ENCODE results near the gene REV3L.
"Not testable (repeated sequence)": the region's sequence is repeated elsewhere in the genome, so short reads cannot be mapped to it uniquely, and the experiment has no call there.

Gene REV3L

DNA sequence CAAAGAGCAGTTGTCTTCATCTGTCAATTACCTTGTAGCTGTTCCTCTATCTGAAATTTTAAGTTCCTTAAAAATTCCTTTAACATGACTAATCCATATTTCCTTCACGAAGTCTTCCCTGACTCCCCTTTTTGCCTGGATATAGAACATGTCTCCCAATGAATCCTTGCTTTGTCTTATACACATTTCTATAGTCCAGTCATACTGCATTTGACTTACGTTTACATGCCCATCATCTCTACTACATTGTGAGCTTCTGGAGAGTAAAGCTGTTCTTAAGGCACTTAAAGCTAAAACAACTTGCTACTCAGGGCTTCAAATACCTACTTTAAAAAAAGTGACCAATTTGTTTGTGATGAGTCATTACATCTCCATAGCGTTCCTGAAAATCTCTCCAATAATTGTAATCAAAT is 4.9 kb downstream of the REV3L start:
- no peak for DNase-seq (ENCODE audit: extremely low read depth, low read depth)
- no peak overlapping the region for H3K4me3 ChIP-seq (replicated peaks; ENCODE audit: low read depth, low read length)
- TF ChIP-seq, protein P1, sequence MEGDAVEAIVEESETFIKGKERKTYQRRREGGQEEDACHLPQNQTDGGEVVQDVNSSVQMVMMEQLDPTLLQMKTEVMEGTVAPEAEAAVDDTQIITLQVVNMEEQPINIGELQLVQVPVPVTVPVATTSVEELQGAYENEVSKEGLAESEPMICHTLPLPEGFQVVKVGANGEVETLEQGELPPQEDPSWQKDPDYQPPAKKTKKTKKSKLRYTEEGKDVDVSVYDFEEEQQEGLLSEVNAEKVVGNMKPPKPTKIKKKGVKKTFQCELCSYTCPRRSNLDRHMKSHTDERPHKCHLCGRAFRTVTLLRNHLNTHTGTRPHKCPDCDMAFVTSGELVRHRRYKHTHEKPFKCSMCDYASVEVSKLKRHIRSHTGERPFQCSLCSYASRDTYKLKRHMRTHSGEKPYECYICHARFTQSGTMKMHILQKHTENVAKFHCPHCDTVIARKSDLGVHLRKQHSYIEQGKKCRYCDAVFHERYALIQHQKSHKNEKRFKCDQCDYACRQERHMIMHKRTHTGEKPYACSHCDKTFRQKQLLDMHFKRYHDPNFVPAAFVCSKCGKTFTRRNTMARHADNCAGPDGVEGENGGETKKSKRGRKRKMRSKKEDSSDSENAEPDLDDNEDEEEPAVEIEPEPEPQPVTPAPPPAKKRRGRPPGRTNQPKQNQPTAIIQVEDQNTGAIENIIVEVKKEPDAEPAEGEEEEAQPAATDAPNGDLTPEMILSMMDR (IDR thresholded peaks at IDR 0.05; ENCODE audit: low read depth, low read length, missing control alignments), result no peak

DNA sequence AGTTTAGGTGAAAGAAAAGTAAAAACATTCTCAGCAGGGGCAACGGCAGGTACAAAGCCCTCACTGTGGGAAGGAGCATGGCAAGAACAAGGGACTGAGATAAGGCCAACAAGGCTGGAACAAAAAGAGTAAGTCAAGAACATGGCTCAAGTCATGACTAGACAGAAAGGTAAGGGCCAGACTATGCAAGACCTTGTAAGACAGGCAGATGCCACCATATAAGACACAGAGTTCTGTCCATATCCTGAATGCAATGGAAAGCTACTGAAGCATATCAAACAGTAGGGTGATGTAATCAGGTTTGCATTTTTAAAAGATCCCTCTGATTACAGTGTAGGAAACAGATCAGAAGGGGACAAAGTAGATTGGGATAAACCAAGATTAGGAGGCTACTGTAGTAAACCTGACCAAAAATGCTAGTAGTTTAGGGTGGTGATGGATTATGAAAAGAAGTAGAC is 5.5 kb downstream of the REV3L start:
- H3K4me3 ChIP-seq (replicated peaks; ENCODE audit: low read depth, low read length), result no peak overlapping the region
- TF ChIP-seq, protein P1 (IDR thresholded peaks at IDR 0.05; ENCODE audit: low read depth, low read length, missing control alignments), result no peak
- no peak for DNase-seq (ENCODE audit: extremely low read depth, low read depth)

DNA sequence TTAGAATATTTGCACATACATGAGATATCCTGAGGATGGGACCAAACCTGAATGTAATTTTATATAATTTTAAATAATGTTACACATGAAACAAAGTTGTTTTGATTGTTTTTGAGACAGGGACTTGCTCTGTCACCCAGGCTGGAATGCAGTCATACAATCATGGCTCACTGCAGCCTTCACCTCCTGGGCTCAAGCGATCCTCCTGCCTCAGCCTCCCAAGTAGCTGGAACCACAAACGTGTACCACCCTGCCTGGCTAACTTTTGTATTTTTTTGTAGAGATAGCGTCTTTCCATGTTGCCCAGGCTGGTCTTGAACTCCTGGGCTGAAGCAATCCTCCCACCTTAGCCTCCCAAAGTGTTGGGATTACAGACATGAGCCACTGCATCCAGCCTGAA is 7.0 kb downstream of the REV3L start:
- DNase-seq (ENCODE audit: extremely low read depth, low read depth); H3K4me3 ChIP-seq (replicated peaks; ENCODE audit: low read depth, low read length): not testable (repeated sequence)

DNA sequence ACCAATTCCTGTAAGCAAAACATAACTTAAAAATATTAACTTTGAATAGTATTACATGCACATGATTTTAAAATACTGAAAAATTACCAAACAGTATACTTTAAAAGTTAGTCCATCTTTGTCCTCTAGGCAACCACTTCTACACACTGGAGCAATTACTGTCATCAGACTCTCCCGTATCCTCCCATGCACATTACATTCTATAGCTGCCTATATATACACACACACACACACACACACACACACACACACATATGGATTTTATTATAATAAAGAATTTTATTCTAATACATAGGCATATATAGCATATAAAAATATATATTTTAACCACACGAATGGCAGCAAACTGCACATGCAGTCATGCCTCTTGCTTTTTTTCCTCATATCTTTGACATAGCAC is 8.2 kb downstream of the REV3L start:
- no peak for DNase-seq (ENCODE audit: extremely low read depth, low read depth)
- no peak overlapping the region for H3K4me3 ChIP-seq (replicated peaks; ENCODE audit: low read depth, low read length)
- TF ChIP-seq, protein P1 (IDR thresholded peaks at IDR 0.05; ENCODE audit: low read depth, low read length, missing control alignments), result no peak

DNA sequence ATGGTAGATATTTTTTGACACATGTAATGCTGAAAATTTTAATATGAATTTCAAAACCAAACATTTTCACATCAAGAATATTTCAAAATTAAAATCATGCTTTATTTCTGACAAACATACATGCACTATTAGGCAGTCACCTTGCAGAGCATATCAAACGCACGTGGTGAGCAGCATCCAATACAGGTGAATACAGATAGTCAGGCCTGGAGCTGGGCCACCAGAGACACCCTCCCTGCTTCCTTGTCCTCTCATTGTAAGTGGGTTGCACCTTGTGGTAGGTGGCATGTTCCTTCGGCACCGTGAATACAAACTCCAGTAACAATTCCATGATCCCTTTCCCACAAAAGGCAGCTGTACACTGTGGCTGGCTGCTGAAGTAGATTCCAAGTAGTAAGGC is 8.9 kb downstream of the REV3L start:
- TF ChIP-seq, protein P1 (IDR thresholded peaks at IDR 0.05; ENCODE audit: low read depth, low read length, missing control alignments), result no peak
- DNase-seq (ENCODE audit: extremely low read depth, low read depth), result no peak
- no peak overlapping the region for H3K4me3 ChIP-seq (replicated peaks; ENCODE audit: low read depth, low read length)

DNA sequence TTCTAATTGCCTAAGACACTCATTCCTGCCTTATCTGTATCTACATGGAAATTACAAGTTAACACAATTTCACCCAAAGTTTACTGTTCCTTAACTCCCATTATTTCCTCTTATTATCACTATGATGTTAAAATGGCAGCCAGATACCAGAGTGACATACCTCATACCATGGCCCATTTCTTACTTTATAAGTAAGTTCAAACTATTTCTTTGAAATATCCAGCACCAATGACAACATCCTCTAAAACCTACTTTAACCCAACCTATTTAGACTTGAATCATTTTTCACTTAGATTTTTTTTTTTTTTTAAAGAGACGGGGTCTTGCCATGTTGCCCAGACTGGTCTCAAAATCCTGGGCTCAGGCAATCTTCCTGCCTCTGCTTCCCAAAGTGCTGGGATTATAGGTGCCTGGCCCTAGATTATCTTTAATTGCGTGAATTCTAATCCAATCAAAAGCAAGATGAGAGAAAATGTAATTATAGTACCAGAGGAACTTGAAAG is 10.0 kb downstream of the REV3L start:
- H3K4me3 ChIP-seq (replicated peaks; ENCODE audit: low read depth, low read length), result no peak overlapping the region
- DNase-seq (ENCODE audit: extremely low read depth, low read depth), result no peak
- TF ChIP-seq, protein P1 (IDR thresholded peaks at IDR 0.05; ENCODE audit: low read depth, low read length, missing control alignments), result no peak

DNA sequence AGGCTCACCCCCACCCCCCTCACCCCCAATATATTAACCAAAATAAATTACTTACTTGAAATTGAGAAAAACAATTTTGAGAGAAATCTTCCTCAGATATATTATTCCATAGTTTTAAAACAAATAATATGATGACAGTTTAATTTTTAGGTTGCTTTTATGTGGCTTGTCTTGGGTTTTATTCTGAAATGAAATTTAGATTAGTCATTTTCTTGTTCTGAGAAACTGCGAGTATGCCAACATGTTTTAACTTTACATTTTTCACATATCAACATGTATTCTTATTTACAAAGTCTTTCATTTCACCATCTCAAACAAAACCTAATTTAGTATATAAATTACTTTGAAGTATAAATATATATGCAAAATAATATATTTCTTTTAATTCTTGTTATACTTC is 11.1 kb downstream of the REV3L start:
- no peak for DNase-seq (ENCODE audit: extremely low read depth, low read depth)
- TF ChIP-seq, protein P1 (IDR thresholded peaks at IDR 0.05; ENCODE audit: low read depth, low read length, missing control alignments), result no peak

More for the DNA sequence above, 11.1 kb downstream of the REV3L start:
- no peak overlapping the region for H3K4me3 ChIP-seq (replicated peaks; ENCODE audit: low read depth, low read length)

All from HFF-Myc (cell line).